Fibroblast of villous mesenchyme (primary cell): ENCODE data around the gene RBM20. TPM values are rescaled to one million over a fixed set of nuclear protein-coding genes. Genes with fewer than 3 reads are reported as not detected.

Source experiments
- DNase-seq: peaks from one replicate; pipeline ENCODE4 v3.0.0-alpha.2; 2010; ENCODE audit warnings: low read depth
- H3K4me3 ChIP-seq: 2 replicates; pipeline ENCODE4 v1.5.1; 2011; ENCODE audit warnings: low read depth, mild to moderate bottlenecking, low read length
- total RNA-seq: library from RNA; depleted of rRNA; stranded (reverse); fragments of >200 nt; gene quantifications from 2 replicates; pipeline ENCODE4 v1.2.3, GENCODE V29; 2012
- TF ChIP-seq, protein P1 (sequence below): IDR thresholded peaks from 2 replicates; pipeline ENCODE4 v1.5.1; 2012; ENCODE audit warnings: low read depth, mild to moderate bottlenecking, low read length; ENCODE audit not compliant: insufficient read depth

Gene RBM20
- total RNA-seq, 1 donor, result under 0.01 TPM

GRCh38 chr10:110857265-110858171 is 213.4 kb downstream of the RBM20 start:
- DNase-seq, result peak; percentile 96
- peak overlapping the region; percentile 10 for H3K4me3 ChIP-seq
- TF ChIP-seq, protein P1, sequence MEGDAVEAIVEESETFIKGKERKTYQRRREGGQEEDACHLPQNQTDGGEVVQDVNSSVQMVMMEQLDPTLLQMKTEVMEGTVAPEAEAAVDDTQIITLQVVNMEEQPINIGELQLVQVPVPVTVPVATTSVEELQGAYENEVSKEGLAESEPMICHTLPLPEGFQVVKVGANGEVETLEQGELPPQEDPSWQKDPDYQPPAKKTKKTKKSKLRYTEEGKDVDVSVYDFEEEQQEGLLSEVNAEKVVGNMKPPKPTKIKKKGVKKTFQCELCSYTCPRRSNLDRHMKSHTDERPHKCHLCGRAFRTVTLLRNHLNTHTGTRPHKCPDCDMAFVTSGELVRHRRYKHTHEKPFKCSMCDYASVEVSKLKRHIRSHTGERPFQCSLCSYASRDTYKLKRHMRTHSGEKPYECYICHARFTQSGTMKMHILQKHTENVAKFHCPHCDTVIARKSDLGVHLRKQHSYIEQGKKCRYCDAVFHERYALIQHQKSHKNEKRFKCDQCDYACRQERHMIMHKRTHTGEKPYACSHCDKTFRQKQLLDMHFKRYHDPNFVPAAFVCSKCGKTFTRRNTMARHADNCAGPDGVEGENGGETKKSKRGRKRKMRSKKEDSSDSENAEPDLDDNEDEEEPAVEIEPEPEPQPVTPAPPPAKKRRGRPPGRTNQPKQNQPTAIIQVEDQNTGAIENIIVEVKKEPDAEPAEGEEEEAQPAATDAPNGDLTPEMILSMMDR, result peak; percentile 1

DNA sequence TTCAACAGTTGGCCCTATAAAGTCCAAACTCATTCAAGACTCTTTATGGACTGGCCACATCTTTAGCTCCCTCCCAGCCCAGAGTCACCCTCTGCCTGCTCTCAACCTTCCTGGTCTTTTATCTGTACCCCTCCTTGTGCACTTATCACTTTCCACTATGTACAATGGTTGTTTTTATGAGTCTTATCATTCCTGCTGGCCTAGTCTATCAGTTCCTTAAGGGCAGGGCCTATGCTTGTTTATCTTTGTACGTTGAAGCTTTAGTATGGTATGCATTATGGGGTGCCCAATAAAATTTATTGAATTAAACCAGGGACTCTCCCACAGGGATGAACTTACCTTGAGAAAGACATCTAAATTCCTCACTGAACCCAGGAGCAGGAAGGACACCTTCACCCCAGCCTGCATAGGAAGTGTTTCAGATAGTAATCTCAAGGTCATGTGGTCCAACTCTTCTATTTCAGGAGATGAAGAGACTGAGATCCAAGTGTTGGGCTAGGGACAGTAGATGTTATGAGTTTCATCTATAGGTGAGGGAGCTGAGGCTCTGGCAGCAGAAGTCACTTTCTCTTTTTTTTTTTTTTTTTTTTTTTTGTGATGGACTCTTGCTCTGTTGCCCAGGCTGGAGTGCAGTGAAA is 214.3 kb downstream of the RBM20 start:
- TF ChIP-seq, protein P1, result no peak
- DNase-seq, result peak; percentile 80

GRCh38 chr10:110859206-110859972 is 215.3 kb downstream of the RBM20 start:
- TF ChIP-seq, protein P1, result no peak
- no peak for DNase-seq
- no peak overlapping the region for H3K4me3 ChIP-seq

More for the DNA sequence above, 214.3 kb downstream of the RBM20 start:
- H3K4me3 ChIP-seq, result no peak overlapping the region

GRCh38 chr10:110859973-110860376 is 215.8 kb downstream of the RBM20 start:
- DNase-seq, result peak; percentile 93

DNA sequence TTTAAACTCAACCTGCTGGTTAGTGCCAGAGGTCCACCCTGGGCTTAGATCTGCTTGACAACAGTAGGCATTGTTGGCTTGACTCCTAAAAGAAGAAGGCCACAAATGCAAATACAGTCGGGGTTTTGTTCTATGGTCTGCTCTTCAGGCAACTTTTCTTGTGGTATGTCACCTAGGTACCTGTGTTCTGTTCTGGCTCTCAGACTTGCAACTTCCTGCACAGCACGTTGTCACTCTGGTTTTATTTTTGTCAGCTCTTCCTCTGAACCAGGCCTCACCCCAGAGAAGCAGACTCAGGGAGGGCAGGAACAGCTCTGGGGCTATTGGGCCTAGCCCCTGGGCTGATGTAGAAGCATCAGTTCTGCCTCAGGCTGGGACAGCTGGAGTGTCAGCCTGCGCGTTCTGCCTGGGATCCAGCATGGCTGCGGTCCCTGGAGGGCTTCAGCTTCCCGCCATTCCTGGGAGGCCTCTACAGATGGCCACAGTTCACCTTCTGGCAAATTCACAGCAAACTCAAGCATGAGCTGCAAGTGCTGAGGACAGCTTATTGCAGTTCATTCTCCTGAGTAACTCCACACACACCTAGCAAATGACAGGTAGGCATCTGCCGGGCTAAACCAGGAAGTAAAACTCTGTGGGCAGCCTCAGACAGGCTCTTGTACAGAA is 216.6 kb downstream of the RBM20 start:
- no peak overlapping the region for H3K4me3 ChIP-seq
- TF ChIP-seq, protein P1, result no peak
- no peak for DNase-seq

More at GRCh38 chr10:110859973-110860376, 215.8 kb downstream of the RBM20 start:
- H3K4me3 ChIP-seq, result no peak overlapping the region
- TF ChIP-seq, protein P1, result no peak

- TF ChIP-seq, protein P1, result no peak
- no peak overlapping the region for H3K4me3 ChIP-seq
- no peak for DNase-seq
Observed at GRCh38 chr10:110861476-110861875, 217.3 kb downstream of the RBM20 start.
